NCI-H345 treated with DMSO at 0.1 percent for 48 hours (cell line): Measurements from ENCODE around the gene IGSF1.
"Not testable (repeated sequence)": the region's sequence is repeated elsewhere in the genome, so short reads cannot be mapped to it uniquely, and the experiment has no call there.

Experiments used
- DNase-seq: peaks from one replicate; lab custom pipeline; 2025; ENCODE audit not compliant: unreplicated experiment; lab: John Stamatoyannopoulos, UW

Gene IGSF1

DNA sequence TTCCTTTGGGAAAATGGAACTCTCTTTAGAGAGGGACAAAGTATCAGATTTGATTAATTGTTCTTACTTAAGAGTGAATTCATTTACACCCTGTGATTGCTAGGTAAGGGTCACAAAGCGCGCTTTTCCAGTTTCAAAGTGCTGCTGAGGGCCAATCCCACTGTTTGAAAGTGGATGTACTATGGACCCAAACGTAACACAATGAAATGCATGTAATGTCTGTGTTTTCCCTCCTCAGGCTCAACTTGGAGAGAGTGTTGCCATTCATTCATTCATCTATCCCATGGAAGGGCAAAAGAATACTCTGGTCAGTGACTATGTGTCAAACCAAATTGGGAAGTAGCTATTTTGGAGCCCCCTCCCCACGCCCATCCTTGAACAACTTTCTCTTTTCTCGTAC is 16.1 kb downstream of the IGSF1 start:
- DNase-seq, result no peak

- no peak for DNase-seq
These were observed 17.3 kb downstream of the IGSF1 start for GRCh38 chrX:131271826-131272225.

DNA sequence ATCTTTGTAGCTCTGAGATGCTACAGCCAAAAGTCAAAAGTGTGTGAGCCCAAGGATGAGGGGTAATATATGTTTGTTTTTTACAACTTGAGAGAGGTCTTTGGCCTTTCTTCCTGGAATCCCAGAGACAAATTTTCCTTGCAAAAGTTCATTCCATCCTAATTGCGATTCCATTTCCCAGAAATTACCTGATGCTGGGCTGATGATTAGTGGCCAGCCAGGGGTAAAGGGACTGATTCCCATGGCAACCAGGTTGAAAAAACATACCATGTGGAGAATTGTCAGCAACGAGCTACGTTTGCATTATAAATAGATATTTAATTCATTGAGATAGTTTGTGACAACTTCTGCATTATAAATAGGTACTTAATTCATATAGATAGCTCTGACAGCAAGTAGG is 17.8 kb downstream of the IGSF1 start:
- no peak for DNase-seq

- DNase-seq, result no peak
These were observed 19.0 kb downstream of the IGSF1 start for GRCh38 chrX:131270080-131270479.

DNA sequence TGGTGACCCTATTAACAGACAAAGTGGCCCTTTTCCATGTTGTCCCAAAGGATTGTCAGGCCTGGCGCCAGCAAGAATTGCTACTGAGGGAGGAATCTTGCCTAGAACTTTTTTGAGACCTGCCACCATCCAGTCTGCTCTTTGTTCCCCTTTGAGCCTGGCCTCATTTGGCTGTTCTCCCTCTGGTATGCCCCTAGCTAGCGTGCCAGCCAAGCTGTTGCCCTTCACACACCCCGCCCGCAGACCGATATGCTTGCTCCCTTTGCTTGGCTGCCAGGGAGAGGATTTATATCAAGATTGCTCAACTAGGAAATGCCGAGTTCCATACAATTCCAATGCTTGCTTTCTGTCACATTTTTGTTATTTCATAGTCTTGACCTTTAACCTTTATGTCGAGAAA is 24.4 kb downstream of the IGSF1 start:
- no peak for DNase-seq

DNA sequence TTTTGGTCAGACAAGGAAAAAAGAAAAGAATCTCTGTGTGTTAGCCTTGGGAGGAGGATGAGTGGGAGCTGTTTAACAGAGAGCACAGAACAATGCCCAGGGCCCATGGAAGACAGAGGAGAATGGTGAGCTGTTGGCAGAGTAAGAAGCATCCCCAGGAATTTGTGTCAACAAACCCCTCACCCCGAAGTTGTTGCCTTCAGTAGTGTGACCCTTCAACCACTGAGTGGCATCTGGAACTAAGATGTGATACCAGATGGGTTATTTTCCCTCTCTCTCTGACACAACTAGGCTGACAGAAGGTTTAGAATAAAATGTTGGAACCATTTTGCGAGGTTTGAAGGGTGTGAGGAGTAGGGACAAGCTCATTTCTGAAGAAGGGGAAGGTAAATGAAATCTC is 25.1 kb downstream of the IGSF1 start:
- DNase-seq, result no peak

GRCh38 chrX:131262738-131263679 is 26.1 kb downstream of the IGSF1 start:
- DNase-seq, result no peak

DNA sequence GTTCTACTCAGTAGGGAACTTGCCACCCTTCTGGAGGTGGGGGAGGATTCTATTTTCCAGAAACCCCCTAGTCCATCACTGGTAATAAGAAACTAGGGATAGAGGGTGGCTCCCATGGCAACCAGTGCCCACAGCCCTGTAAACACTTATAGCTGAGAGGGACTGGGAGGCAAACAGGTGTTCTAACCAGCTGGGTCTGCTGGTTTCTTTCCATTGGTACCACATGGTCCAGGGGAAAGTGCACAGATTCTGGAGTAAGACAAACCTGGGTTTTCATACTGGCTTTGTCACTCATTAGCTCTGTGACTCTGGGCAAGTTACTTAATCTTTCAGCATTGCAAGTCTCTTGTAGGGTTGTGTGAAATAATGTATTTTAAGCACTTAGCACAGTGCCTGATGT is 26.9 kb downstream of the IGSF1 start:
- DNase-seq, result no peak

DNA sequence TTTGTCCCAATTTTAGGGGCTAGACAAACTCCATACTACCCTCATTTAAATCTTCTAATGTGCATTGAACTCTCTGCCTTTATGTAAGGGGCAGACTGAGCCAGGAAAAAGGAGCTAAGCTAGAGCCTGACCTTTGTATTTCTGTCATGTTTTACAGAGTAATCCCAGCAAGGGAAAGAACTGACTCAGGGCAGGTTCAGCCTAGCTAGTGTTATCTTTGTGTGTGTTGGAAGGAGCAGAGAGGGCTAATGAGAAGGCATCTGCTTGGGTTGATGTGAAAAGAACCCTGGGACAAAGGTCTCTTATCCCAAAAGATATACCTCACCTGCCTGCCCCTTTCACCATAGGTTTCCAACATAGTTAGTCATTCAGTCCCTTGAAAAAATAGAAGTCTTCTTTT is 31.7 kb downstream of the IGSF1 start:
- no peak for DNase-seq

GRCh38 chrX:131250984-131251738 is 37.9 kb downstream of the IGSF1 start:
- DNase-seq, result not testable (repeated sequence)

DNA sequence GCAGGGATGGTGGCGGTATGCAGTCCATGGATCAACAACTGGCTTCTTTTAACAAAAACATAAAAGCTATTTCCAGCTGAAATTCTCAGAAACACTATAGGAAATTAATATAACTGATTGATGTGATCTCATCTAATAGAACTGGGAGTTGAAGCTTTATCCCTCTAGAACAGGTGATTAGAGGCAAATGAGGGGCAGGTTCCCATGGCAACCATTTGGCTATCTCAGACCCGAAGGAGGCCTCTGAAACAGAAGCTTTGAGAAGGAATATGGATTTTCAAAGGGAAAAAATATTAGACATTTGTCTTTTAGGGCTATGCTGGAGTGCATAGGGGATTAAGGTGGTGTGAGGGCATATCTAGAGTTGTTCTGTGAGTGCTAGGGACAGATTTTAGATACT is 50.0 kb downstream of the IGSF1 start:
- no peak for DNase-seq

DNA sequence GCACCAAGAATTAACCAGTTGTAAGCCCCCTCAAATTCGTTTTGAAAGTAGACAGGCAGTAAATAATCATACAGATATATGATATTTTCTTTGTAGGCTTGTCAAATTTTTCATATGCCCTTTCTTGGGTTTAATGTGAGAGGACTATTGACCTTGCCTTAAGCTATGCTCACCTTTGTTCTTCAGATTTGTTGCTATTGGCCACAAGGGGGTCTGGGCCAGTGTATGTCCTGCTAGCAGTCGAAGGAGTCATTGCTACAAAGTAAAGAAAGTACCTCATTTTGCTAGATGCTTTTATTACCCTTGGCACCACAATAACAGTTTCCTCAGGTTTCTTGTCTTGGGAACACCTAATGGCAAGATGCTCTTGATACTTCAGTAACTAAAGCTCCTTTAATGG is 51.7 kb downstream of the IGSF1 start:
- no peak for DNase-seq

DNA sequence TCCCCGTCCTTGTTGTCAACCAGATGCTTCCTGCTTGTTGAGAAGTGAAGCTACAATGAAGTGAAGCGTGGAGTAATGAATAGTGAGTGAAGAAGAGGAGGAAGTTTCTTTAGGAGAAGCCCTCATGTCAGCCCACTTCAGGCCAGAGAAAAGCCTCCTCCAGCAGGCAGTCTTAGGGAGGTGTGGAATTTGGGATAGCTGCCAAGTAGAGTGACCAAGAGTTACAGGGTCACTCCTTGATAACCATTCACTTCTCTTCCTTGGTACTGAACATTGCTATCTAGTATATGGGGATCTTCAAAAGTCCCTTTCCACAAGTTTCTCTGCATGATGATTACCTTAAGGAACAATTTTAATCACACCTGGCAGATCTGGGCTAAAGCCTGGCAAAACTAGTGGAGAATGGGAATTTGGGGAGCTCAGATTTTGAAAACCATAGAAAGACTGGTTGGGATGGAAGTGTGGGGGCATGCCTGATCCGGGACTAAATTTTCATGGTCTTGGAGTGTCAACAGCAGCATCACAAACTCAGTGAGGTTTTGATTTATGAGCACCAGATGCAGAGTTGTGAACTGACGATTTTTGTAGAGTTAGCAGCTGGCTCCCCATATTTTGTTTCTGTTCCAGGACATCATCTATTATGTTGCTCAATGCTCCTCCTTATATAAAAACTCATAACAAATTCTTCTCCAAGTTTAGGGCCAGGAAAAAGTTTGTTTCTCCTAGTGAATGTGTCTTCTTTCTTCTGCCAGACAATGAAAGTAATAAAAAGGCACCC is 53.1 kb downstream of the IGSF1 start:
- DNase-seq, result no peak

DNA sequence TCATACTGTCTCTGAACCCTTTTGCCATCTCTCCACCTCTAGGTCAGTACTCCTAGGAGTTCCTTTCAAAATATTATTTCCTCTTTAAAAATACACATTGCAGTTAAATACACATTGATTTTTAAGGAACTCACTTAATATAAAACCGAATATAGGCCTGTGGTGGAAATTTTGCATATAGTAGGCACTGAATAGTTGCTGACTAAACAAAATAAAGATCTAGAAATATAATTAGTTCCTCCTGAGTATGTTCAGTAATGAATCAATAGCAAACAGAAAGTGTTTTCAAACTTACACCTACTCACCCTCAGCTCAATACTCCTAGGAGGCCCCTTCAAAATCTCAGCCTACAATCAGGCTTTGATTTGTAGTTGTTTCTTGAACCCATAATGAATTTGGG is 61.5 kb downstream of the IGSF1 start:
- DNase-seq, result no peak

- DNase-seq, result no peak
These were observed 62.5 kb downstream of the IGSF1 start for GRCh38 chrX:131226591-131226990.

DNA sequence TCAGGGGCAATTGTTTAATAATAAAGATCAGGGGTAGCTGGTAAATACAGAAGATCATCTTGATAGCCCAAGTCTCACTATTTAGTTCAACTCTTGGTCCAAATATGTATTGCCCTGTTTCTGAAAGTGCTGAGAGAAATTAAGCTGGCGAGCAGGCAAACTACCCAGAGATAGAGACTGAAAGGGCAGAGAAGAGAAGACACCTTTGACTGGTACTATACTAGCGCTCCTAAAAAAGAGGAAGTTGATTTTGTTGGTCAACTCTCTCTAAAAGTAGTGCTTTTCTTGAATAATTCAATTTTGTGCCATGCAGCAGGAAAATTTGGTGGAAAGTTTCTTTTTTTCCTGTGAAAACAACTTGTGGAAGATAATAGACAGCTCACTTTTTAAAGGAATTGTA is 64.0 kb downstream of the IGSF1 start:
- no peak for DNase-seq
